K562 (cell line): ENCODE measurements around the gene ENO2. TPM values are rescaled to one million over a fixed set of nuclear protein-coding genes. Genes with fewer than 3 reads are reported as not detected.

Experiments
- DIDO1 ChIP-seq: fragments of 450-650 bp; IDR thresholded peaks from 2 replicates; pipeline ENCODE4 v1.6.1; 2016; ENCODE audit warnings: low read depth, missing biosample characterization, missing genetic modification characterization
- ETS1 ChIP-seq: conservative IDR thresholded peaks from 2 replicates; pipeline ENCODE4 v1.6.1; 2011; ENCODE audit warnings: low read depth, mild to moderate bottlenecking, low read length; ENCODE audit not compliant: control insufficient read depth
- FIP1L1 ChIP-seq: fragments of 200-400 bp; formaldehyde crosslinking; IDR thresholded peaks from 2 replicates; pipeline ENCODE4 v1.6.1; 2018; ENCODE audit warnings: mild to moderate bottlenecking, low read depth, low read length; ENCODE audit not compliant: poor library complexity, severe bottlenecking
- MCM7 ChIP-seq, 2 experiments: fragments of 450-650 bp; IDR thresholded peaks; 2 replicates each; pipeline ENCODE4 v1.6.1; 2016 to 2018
- RBM22 ChIP-seq: fragments of 200-400 bp; formaldehyde crosslinking; IDR thresholded peaks from 2 replicates; pipeline ENCODE4 v1.6.1; 2018; ENCODE audit warnings: low read length, low read depth; ENCODE audit not compliant: poor library complexity, severe bottlenecking
- RFX7 ChIP-seq: fragments of 250-450 bp; sonication (Bioruptor Pico); IDR thresholded peaks from 2 replicates; pipeline ENCODE4 v1.5.1; 2021; ENCODE audit warnings: mild to moderate bottlenecking
- SAFB2 ChIP-seq: fragments of 200-400 bp; formaldehyde crosslinking; IDR thresholded peaks from 2 replicates; pipeline ENCODE4 v1.6.1; 2018; ENCODE audit warnings: borderline replicate concordance, low read length, low read depth, moderate library complexity; ENCODE audit not compliant: severe bottlenecking
- SREBF2 ChIP-seq: sonication (generic); formaldehyde crosslinking; IDR thresholded peaks from 2 replicates; pipeline ENCODE4 v1.4.0; 2020; ENCODE audit warnings: mild to moderate bottlenecking, missing genetic modification reagents
- ZBTB1 ChIP-seq: sonication (generic); formaldehyde crosslinking; IDR thresholded peaks from 2 replicates; pipeline ENCODE4 v1.8.1; 2023; ENCODE audit warnings: missing genetic modification reagents, low read depth, mild to moderate bottlenecking, borderline replicate concordance
- ZBTB40 ChIP-seq, 2 experiments: fragments of 450-650 bp in 1 of 2; sonication (generic) in 1 of 2; formaldehyde crosslinking in 1 of 2; IDR thresholded peaks; 2 replicates each; pipeline versions ENCODE4 v1.7.1 to v1.9.0; 2016 to 2022; ENCODE audit warnings: inconsistent platforms in 1 of 2, mild to moderate bottlenecking in 1 of 2, missing genetic modification reagents in 1 of 2
- ZFP36 ChIP-seq: fragments of 150-350 bp; IDR thresholded peaks from 2 replicates; pipeline ENCODE4 v1.6.1; 2018; ENCODE audit warnings: low read length, low read depth; ENCODE audit not compliant: partially characterized antibody
- ZNF212 ChIP-seq: fragments of 450-650 bp; formaldehyde crosslinking; IDR thresholded peaks from 2 replicates; pipeline ENCODE4 v1.4.0; 2020; ENCODE audit warnings: mild to moderate bottlenecking
- ZNF274 ChIP-seq: IDR thresholded peaks from 2 replicates; pipeline ENCODE4 v1.6.1; 2011; ENCODE audit warnings: low read depth, mild to moderate bottlenecking, low read length, moderate library complexity, borderline replicate concordance
- polyA plus RNA-seq, 8 experiments: library from polyadenylated mRNA; depleted of rRNA in 4 of 8; stranded (reverse) in 5 of 8; unstranded in 3 of 8; fragments of >200 nt; fragmentation: Nextera tagmentation in 2 of 8; fragmentation: Illumina TruSeq in 1 of 8; extraction: Ambion mirVana in 2 of 8; extraction: Trizol in 1 of 8; gene quantifications; 2 replicates each; pipeline versions ENCODE4 v1.2.1 to v1.2.3, GENCODE V29; 2011 to 2014; ENCODE audit warnings: inconsistent platforms in 1 of 8, missing spikeins in 1 of 8
- total RNA-seq, 7 experiments: library from RNA; depleted of rRNA in 6 of 7; stranded (reverse); fragments of >200 nt in 6 of 7; fragmentation: Illumina TruSeq in 2 of 7; extraction: Trizol in 2 of 7; gene quantifications; 2 replicates each; pipeline versions ENCODE4 v1.2.1 to v1.2.3, GENCODE V29; 2011 to 2021; ENCODE audit warnings: low replicate concordance in 1 of 7

Gene ENO2
- total and polyA plus RNA-seq, 9 of the 15 experiments (the other 6 are each of a cell fraction or from before 2014, with no cell fraction given) = 10.9 to 43.3 (median 21.0) TPM

GRCh38 chr12:6890789-6891645, 23.4 kb upstream of the ENO2 start (continued):
- TF ChIP-seq ZBTB40 (IDR thresholded peaks at IDR 0.05) (peak; percentile 21; the same call in 1 of the 2 replicates), ZBTB40 (CRISPR knock-in tag; IDR thresholded peaks at IDR 0.05) (no peak), ZBTB1 (CRISPR knock-in tag) (no peak), SREBF2 (no peak), SAFB2 (no peak), ETS1 (no peak), MCM7 (IDR thresholded peaks at IDR 0.05) (no peak), RFX7 (CRISPR knock-in tag) (no peak), RBM22 (no peak), ZFP36 (no peak), ZNF212 (CRISPR knock-in tag) (0 out of 2 replicates have a peak, but pooled peaks have one; percentile 11), FIP1L1 (peak; percentile 65), DIDO1 (tag) (no peak), ZNF274 (no peak)
